Measurements from ENCODE around the gene EPHA8.

DNA sequence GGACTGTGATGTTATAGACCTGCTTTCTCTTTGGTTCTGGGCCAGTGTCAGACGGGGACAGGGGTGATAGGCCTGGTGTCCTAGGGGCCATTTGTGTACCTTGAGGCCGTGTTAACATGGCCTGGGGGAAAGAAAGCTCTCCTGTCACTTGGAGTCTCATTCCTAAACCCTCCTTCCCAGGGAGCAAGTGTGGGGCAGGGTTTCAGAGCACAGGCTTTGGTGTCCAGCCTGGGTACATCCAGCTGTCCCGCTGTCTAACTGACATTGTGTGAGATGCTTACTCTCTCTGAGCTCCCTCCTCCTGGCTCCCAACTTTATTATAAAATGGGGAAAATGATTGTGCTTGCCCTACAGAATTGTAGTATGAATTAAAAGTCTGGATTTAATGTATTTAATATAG is 32.6 kb upstream of the EPHA8 start:
- TF ChIP-seq POLR2AphosphoS5 (IDR thresholded peaks at IDR 0.05; ENCODE audit: low read depth) (no peak), CTCF (IDR thresholded peaks at IDR 0.05; ENCODE audit: insufficient read depth, low read length) (no peak)

Measured in HL-60 (cell line).